Inflammatory macrophage treated with lipopolysaccharide for 1 hour (primary cell): ENCODE data around the gene XYLB.
"Not testable (repeated sequence)": the region's sequence is repeated elsewhere in the genome, so short reads cannot be mapped to it uniquely, and the experiment has no call there.

Source experiments
- DNase-seq, 2 donors: peaks; one replicate each; pipeline ENCODE4 v3.0.0-alpha.2; 2020 to 2022

Gene XYLB

DNA sequence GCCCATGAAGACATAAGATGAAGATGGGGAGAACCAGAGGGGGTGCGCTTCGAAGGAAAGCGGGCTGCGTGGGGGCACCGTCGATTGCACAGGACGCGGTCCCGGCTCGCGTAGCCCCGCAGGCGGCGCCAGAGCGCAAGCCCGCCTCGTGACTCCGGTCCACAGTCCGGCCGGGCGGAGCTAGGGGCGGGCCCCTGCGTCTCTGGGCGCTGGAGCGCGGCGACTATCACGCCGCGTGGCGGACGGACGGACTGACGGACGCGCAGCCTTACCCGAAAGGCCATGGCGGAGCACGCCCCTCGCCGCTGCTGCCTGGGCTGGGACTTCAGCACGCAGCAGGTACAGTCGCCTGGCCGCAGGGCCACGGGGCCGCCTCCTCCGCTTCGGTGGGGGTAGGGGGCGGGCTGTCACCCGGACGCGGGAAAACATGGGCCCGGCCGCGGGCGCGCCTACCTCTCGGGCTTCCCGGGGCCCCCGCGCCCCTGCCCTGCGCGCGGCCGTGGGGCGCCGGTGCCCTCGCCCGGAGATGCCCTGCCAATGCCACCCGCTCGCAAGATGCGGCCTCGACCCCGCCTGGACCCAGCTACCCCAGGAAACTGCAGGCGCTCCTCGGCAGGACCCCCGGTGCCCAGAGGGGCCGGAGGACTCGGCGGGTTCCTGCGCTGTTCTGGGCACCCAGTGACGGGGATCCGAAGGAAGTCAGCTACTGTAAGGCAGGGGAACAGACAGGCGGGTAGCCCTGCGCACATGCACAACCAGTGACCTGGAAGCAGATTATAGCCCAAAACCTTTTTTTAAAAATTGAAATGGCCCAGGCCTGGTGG lies at the start of gene XYLB:
TSS of gene XYLB (plus strand) at position 199 of the 824 bp plus-strand sequence. CDS start at position 283, 84 bp downstream.
- DNase-seq: peak; percentile 74 to 87

DNA sequence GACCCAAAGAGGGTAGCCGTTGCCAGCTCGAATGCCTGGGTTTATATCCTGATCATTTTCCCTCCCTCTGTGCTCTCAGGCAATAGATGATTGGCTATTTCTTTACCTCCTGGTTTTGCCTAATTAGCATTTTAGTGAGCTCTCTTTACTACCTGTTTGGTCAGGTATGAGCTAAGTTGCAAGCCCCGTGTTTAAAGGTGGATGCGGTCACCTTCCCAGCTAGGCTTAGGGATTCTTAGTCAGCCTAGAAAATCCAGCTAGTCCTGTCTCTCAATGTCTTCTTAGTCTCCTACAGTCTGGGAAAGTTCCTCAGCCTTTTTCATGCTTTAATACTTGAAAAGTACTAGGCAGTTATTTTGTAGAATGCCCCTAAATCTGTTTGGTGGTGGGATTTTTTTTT lies 49.5 kb upstream of the XYLB start:
- DNase-seq: not testable (repeated sequence)

DNA sequence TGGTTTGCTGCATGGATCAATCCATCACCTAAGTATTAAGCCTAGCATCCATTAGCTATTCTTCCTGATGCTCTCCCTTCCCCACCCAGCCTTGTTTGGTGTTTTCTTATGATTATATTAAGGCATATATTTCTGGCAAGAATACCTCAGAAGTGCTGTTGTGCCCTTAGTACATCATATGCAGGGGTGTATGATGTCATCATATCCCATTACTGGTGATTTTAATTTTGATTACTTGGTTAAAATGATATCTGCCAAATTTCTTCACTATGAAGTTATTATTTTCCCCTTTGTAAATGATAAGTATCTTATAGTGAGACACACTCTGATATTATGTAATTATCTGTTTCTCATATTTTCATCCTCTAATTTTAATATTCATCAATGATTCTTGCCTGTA lies 49.0 kb upstream of the XYLB start:
- no peak for DNase-seq

DNA sequence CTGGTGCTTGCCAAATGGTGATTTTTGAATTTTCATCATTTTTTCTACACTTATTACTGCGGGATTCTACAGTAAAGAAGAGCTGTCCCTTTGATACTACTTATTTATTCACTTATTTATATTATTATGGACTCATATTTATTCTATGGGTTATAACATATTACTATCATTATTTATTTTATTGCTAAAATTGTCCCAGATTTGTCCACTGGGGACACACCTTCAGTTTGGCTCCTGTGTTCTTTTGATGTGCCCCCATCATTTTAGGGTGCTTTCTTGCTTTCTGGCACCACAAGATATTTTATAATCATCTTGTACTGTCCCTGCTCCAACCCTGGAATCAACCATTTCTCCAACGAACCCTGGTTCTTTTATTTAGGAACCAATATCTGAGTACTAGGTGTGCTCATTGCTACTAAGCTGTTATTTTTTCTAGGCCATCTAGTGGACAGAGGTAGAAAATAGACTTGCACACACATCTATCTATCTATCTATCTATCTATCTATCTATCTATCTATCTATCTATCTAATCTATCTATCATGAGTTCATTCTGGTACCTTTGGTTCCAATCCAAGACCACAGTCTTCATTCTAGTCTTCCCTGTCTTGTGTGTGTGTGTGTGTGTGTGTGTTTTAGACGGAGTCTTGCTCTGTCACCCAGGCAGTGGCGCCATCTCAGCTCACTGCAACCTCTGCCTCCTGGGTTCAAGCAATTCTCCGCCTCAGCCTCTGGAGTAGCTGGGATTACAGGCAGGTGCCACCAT lies 48.5 kb upstream of the XYLB start:
- DNase-seq: peak in 1 of 2 donors; percentile 20

DNA sequence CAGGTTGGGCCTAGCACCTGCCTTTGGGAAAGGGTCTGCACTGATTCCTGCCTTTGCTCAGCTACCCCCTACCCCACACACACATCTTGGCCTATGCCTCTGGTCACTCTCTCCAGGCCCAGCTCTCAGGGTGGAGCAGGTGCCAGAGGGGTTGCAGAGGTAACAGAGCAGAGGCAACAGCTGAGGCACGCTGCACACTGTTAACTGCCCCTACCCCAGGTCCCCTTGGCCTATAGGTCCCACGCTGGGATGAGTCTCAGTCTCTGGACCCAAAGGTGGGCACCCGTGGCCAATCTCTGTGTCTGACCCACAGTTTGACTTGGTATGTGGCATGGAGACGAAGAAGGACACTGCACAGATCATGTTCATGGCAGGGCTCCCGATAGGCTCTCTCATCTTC lies 39.6 kb upstream of the XYLB start:
- DNase-seq: no peak

DNA sequence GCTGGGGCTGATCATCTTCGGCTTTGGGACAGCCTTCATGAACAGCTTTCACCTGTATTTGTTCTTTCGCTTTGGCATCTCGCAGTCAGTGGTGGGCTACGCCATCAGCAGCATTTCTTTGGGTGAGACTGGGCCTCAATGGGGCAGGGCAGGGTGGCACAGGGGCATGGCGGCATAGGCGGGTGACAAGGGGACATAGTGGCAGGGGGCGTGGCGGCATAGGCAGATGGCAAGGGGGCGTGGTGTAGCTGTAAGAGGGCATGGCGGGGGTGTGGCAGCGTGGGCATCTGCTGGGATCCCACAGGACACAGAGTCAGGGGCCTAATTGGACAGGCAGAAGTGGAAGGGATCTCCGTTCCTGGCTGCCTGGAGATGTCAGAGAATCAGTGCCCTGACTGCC lies 39.0 kb upstream of the XYLB start:
- no peak for DNase-seq

DNA sequence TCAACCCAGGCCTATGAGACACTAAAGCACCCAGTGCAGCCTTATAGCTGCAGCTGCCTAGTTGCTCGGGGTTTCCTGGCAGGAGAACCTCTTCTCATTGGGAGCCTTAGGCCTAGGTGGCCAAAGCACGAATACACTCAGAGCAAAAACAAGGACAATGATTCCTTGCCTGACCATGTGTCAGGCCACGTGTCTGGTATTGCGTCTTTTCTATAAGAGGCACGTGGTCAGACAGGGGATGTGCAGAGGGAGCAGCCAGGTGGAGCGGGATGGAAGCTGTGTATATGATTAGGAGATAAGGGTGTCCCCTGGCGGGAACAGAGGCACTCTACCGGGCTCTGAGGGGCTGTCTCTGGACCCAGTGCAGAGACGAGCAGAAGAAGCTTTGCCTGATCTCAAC lies 38.1 kb upstream of the XYLB start:
- DNase-seq: no peak

DNA sequence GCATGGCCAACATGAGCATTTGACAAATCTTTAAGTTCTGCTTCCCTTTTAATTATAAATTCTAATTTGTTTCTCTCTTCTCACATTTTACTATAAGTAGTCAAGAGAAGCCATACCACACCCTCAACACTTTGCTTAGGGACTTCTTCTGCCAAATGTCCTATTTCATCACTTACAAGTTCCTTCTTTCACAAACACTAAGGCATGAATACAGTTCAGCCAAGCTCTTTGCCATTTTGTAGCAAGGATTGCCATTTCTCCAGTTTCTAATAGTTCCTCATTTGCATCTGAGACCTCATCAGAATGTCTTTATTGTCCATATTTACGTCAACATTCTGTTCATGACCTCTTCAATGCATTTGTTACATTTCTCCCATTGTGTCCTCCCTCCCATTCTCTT lies 35.1 kb upstream of the XYLB start:
- peak; percentile 52 to 63 for DNase-seq

DNA sequence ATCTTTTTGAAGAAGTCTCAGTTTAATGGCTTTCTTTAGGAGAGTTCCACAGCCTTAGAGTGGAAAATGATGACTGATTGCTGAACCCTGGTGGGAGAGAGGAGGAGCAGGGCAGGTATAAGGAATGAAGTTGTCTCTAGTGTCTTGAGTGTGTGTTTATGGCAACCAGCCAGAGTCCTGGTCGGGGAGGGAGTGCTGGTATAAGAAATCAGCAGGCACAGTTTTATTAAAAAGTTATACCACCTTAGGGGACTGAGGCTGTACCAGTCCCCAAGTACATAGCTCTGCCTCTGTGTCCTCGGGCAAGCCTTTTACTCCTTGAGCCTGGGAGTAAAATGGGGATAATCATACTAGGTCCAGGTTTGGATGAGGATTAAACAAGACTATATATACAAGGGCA lies 34.6 kb upstream of the XYLB start:
- no peak for DNase-seq

DNA sequence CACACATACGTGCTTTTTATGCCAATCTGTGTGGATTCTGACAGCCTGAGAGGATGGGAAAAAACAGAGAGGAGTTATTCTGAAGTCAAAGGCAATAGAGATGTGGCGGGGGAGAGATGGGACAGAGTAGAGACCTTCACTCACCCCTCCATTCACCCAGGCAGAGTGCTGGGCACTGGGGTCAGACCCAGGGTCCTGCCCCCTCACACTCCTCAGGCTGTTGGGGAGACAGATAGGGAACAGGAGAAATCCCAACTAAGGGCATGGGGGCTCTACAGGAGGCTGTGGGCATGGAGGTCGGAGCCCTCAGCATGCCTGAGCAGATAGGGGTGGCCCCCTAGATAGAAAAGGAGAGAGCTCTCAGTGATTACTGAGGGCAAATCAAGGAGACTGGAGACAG lies 34.2 kb upstream of the XYLB start:
- no peak for DNase-seq

DNA sequence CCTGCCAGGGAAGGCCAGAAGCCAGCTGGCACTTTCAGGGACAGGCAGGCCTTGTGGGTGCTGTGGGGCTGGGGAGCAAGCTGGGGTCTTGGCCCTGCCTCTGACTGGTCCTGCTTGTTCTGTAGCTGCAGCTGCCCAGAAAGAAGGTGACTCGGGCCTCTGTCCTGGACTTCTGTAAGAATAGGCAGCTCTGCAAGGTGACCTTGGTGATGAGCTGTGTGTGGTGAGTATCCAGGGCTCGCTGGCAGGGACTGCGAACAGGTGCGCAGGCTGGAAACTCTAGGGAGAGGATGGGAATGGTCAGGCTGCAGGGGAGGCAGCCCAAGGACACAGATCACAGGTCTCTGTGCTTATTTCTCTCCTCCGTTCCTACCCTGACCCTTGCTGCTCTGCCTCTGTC lies 33.3 kb upstream of the XYLB start:
- DNase-seq: no peak

DNA sequence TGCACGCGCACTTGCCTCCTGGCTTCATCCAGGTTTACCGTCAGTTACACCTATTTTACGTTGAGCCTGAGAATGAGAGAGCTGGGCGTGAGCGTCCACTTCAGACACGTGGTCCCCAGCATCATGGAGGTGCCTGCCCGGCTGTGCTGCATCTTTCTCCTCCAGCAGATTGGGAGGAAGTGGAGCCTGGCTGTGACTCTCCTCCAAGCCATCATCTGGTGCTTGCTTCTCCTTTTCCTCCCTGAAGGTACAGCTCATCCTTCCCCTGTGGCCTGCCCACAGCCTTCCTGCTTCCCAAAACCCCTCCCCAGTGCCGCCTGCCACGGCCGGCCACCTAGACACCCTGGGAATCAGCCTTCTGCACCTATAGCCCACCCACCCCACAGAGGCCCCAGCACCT lies 32.9 kb upstream of the XYLB start:
- peak in 1 of 2 donors; percentile 13 for DNase-seq

DNA sequence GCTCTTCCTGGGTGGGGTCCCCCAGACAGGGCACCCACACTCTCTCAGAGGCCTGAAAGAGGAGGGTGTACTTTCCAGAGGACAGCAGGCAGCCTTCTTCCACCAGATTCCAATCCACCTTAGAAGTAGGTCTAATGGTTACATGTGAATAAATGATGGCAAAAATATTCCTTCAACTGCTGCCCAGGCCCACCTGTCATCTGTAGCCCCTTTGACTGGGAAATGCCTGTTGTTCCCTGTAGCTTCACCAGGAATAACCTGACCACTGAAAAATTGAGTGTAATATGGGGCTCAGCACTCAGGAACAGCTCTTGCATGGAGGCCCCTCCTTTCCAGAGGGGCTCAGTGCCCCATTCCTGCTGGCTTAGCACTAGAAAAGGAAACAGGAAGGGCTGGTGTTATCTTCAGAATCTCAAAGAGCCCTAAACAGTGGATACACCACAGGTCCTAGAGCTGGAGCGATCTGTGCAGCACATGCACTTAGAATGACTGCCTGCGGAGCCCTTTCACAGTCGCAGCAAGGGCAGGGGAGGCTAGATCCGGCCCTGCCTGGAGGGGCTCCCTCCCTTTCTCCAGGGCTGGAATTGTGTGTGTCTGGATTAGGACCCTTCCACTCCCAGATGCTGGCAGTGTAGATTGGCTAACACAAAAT lies 32.3 kb upstream of the XYLB start:
- DNase-seq: no peak

DNA sequence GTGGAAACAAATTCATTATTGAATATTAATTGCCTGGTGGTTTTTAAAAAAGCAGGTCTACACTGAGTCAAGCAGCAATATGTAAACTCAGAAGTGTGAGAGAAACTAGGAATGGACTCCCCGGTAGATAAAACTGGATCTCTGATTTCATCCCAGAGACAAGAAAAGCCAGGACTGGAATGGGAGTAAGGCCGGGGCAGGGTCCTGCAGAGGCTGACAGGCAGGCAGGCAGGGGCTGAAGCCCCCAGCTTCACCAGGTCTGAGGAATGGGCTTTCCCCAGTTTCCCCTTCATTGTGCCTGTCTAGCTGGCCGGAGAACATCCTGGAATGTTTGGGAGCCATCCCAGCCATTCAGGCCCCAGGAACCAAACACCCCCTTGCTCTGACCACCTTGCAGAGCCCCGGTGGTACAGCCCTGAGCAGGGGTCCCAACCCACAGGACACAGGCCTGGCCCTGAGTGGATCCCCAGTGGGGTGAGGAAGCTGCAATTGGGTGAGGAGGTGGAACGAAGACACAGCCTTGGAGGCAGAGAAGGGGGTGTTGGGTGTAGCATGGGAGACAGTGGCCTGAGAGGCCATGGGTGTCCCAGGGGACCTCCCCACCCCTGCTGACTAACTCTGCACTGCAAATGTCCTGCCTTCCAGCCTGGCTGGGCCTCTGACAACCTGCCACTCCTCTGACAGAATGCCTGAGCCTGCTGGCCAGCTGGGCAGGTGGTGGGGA lies 31.7 kb upstream of the XYLB start:
- DNase-seq: no peak

DNA sequence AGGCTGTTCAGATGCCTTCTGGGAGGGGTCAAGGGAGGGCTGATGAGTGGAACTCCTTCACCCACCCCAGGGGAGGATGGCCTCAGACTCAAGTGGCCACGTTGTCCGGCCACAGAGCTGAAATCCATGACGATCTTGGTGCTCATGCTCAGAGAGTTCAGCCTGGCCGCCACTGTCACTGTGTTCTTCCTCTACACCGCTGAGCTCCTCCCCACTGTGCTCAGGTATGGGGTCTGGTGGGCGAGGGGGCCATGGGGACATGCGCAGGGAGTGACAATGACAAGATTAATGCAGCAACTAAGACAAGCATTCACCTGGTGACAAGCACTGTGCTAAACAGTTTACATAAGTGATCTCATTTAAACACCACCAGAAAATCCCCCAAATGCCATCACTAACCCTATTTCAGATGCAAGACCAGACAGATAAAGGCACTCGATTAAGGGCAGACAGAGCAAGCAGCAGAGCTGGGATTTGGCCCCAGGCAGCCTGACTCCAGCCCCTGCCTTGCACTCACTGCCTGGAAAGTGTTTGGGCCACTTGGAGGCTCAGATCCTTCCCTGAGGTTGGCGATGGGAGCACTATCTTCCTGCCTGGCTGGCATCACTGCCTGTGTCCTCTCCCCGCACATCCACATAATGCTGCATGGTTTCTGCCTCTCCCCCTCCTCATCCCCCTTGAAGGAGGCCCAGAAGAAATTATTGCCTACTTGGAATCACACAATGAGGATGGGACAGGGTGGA lies 30.9 kb upstream of the XYLB start:
- DNase-seq: no peak

DNA sequence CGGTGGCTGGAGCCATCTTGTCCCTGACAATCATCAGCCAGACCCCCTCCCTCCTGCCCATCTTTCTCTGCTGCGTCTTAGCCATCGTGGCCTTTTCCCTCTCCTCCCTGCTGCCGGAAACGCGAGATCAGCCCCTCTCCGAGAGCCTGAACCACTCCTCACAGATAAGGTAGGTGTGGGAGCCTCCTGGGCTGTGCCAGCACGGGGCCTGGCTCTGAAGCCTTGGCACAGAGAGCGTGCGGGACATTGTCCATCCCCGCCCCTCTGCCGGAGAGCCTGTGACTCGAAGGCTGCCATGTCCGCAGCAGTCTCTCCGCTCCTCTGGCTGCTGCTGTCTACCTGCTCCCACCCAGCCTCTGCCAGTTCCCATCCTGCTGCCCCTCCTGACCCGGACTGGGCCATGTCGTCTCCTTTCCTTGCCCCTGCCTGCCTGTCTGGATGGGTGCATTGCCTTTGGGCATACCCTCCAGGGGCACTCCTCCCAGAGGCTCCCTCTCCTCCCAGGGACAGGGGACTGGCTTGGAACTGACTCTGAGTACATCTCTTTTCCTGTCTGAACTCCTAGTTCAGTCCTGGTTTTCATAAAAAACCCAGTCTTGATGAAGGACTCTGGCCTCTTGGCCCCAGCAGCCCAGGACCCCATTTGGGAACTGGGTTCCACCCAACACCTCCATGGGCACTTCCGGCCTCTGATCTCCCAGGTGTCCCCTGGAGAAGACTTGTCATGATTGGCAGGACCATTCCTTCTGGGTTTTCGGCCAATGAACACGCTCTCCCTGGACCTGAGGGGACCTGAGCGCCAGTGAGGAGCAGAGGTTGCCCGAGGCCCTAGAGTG lies 30.0 kb upstream of the XYLB start:
- no peak for DNase-seq

DNA sequence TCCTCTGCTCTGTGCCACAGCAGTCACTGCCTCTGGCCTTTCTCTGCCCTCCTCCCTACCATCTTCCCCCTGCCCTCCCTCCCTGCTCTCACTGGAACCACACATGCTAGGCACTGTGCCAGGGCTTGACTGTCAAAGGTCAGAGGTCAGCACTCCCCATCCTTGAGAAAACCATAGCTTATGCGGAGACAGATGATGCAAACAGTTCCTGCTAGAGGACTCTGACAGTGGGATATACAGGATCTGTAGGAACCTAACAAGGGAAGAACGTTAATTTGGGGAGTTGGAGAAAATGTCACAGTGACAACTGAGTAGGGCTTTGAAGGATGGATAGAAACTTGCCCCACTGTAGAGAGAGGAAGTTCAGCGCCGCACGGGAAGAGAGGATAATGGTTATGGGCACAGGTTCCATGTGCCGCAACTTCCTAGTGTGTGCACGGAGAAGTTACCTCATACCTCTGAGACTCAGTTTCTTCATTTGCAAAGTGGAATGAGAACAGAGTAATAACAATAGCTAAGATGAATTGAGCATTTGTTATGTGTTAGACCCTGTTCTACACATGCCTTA lies 29.3 kb upstream of the XYLB start:
- peak in 1 of 2 donors; percentile 17 for DNase-seq

DNA sequence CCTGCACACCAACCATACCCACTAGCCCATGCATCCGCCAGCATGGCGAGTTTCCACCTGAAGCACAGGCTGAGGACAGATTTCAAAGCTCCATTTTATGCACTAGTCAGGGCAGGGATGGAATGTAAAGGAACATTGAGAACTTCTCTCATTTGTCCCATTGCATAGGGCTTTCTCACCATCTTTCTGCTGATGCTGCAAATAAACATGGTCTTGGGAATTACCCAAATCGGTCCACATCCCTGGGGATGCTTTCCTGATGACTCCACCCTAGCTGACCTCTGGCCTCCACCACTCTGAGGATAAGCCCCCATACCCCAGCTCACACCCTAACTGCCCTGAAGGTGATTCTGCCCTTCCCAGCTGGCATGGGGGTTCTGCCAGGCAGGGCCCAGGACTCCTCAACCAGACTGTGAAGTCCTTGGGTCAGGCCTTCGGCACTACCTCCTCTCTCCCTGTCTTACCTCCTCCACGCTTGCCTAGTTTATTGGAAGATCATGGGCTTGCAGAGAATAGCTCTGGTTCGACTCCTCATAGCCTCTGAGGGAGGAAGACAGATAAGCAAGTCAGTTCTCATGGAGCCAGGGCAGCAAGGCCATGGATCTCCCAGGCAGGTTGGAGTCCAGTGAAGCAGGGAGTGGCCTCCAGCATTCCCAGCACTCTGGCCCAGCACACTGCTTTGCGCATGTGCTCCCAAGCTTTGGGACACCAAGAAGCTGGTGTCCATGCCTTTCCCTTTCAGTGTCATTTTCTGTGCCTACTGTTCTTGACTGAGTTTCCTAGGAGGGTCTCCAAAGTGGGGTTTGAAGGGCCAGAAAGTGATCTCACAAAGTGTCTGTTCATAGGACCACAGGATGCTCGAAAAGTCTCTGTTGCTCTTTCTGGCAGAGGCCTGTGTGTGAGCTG lies 27.6 kb upstream of the XYLB start:
- DNase-seq: no peak

DNA sequence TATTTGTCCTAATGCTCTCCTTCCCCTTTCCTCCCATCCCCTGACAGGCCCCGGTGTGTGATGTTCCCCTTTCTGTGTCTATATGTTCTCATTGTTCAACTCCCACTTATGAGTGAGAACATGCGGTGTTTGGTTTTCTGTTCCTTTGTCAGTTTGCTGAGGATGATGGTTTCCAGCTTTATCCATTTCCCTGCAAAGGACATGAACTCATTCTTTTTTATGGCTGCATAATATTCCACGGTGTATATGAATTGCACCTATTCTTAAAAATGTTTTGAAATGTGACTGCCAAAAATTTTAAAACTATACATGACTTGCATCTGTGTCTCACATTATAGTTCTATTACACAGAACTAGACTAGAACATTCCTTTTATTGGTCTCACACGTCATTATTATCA lies 25.9 kb upstream of the XYLB start:
- DNase-seq: not testable (repeated sequence)

DNA sequence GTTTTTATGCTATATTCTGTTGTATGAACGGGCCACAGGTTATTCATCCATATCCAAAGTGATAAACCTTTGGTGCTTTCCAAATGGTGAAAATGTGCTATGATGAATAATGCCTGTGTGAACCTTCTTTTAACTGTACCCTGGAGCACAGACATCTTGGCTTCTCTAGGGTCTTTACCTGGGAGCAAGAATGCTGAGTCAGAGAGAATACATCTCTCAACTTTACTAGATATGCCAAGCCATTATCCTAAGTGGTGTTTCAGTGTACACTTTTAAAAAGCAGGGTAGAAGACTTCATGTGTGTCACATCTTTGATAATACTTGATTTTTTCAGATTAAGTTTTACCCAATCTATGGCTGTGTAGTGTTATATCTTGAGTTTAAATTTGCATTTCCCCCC lies 23.5 kb upstream of the XYLB start:
- no peak for DNase-seq
